Activated naive CD4-positive, alpha-beta T cell treated with anti-CD3 and anti-CD28 coated beads for 36 hours (primary cell): ENCODE measurements around the gene CNDP1. TPM values are rescaled to one million over a fixed set of nuclear protein-coding genes. Genes with fewer than 3 reads are reported as not detected.
A peak's percentile ranks its signal among the peaks of the same experiment; 100 is the strongest.

ENCODE experiments used
- CTCF ChIA-PET: fragments of 350-600 bp; sonication (Branson Sonifier 250); formaldehyde crosslinking; loops from one replicate; lab custom pipeline; 2021; ENCODE audit warnings: antibody characterized with exemption; lab: Charles Lee
- DNase-seq: peaks from one replicate; pipeline ENCODE4 v3.0.0-alpha.2; 2020
- H3K27ac Mint-ChIP-seq: one replicate; pipeline ENCODE4 v1.8.0; 2021; ENCODE audit warnings: mild to moderate bottlenecking, mixed read lengths
- H3K27me3 Mint-ChIP-seq: one replicate; pipeline ENCODE4 v1.8.0; 2021; ENCODE audit warnings: low read depth, mixed read lengths
- H3K36me3 Mint-ChIP-seq: one replicate; pipeline ENCODE4 v1.8.0; 2021; ENCODE audit warnings: low read depth, mixed read lengths
- H3K4me1 Mint-ChIP-seq: one replicate; pipeline ENCODE4 v1.8.0; 2021; ENCODE audit warnings: low read depth, mixed read lengths
- H3K4me3 Mint-ChIP-seq: one replicate; pipeline ENCODE4 v1.8.0; 2021; ENCODE audit warnings: mild to moderate bottlenecking, moderate library complexity, mixed read lengths
- H3K9me3 Mint-ChIP-seq: one replicate; pipeline ENCODE4 v1.8.0; 2021; ENCODE audit warnings: mixed read lengths
- intact Hi-C: fragments of 100-400 bp; cut with micrococcal nuclease; formaldehyde crosslinking; loops from one replicate; pipeline ENCODE4 v1.15.1; 2023
- total RNA-seq, 2 experiments: library from RNA; stranded (reverse); gene quantifications; one replicate each; pipeline ENCODE4 v1.2.3, GENCODE V29; 2021

The CNDP1 gene
- total RNA-seq, 2 experiments from 2014 or later: not detected

DNA sequence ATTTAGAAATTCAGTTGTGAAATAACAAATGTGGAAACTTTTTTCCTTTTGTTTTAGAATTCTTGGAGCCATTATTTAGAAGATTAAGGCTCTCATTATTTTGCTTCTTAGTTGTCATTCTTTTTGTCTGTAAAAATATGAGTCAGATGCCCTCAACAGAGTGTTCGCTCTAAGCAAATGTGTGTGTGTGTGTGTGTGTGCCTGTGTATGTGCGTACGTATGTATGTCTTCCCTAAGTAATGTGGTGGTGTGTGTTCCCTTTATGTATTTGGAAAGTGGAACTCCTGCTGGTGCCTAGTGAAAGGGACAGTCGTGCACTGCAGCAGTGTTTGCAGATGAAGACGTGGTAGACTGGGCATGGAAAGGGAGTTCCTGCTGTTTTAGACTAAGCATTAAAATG lies 90.9 kb downstream of the CNDP1 start:
- no peak overlapping the region for H3K4me3 Mint-ChIP-seq
- intact Hi-C loops: loop anchor here (10.0 kb wide), 1 partner anchor 1100 kb away; no protein-coding TSS in a partner anchor
- DNase-seq: no peak
- CTCF ChIA-PET: no interaction called here
- peaks cover 2% of the 10 kb centered on the region for H3K36me3 Mint-ChIP-seq
- no peaks in the 10 kb centered on the region for H3K9me3 Mint-ChIP-seq
- H3K4me1 Mint-ChIP-seq: peaks cover 6% of the 10 kb centered on the region
- H3K27me3 Mint-ChIP-seq: no peaks in the 10 kb centered on the region
- H3K27ac Mint-ChIP-seq: no peak overlapping the region

DNA sequence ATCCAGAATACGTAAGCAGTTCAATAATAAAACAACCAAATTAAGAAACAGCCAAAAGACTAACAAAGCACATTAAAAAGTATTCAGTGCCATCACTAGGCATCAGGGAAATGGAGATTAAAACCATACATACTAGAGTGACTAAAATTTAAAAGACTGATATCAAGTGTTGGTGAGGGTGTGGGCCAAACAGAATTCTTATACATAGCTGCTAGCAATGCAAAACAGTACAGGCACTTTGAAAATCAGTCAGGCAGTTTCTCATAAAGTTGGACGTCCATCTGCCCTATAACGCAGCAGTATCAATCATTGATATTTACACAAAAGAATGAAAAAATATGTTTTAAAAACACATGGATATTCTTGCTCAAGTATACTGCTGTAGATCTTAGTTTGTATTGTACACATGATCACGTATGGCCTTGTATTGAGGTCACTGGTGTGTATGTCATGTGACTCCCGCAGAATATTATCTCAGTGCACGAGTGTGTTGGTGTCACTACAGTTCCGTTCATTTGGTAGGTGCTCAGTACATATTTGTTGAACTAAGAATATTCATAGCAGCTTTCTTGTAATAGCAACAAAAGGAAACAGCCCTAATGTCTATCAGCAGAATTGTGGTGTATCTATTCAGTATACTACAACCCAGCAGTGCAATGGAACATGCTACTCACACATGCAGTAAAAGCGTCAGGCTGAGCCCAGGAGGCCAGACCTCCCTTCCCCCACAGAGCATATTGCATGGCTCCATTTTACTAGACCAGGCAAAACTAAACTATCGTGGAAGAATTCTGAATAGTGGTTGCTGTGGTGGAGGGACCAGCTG lies 92.0 kb downstream of the CNDP1 start:
- DNase-seq: no peak
- peaks cover 2% of the 10 kb centered on the region for H3K36me3 Mint-ChIP-seq
- intact Hi-C loops: loop anchor here (10.0 kb wide), 1 partner anchor 1099 kb away; no protein-coding TSS in a partner anchor
- no peaks in the 10 kb centered on the region for H3K27me3 Mint-ChIP-seq
- CTCF ChIA-PET: no interaction called here
- no peak overlapping the region for H3K4me3 Mint-ChIP-seq
- peaks cover 17% of the 10 kb centered on the region for H3K4me1 Mint-ChIP-seq
- no peaks in the 10 kb centered on the region for H3K9me3 Mint-ChIP-seq
- no peak overlapping the region for H3K27ac Mint-ChIP-seq

DNA sequence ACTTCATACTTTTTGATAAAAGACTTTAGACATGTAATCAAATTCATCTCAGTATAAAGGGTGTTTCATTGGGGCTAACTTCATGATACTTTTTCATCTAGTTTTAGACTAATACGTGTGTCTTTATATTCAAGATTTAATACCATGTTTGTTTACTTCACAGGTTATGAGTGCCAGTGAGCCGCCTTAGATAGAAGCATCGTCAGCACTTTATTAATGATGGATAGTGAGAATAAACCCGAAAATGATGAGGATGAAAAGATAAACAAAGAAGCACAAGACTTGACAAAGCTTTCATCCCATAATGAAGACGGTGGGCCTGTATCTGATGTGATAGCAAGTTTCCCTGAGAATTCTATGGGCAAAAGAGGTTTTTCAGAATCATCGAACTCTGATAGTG lies 96.5 kb downstream of the CNDP1 start:
- H3K9me3 Mint-ChIP-seq: no peaks in the 10 kb centered on the region
- H3K4me1 Mint-ChIP-seq: peaks cover 47% of the 10 kb centered on the region
- H3K4me3 Mint-ChIP-seq: peak overlapping the region; percentile 64
- H3K27me3 Mint-ChIP-seq: no peaks in the 10 kb centered on the region
- intact Hi-C loops: loop anchor here (1.0 kb wide), 2 partner anchors 8 to 33 kb away; no protein-coding TSS in a partner anchor
- H3K27ac Mint-ChIP-seq: peak overlapping the region; percentile 89
- peaks cover 27% of the 10 kb centered on the region for H3K36me3 Mint-ChIP-seq
- CTCF ChIA-PET: interaction anchor here (1.1 to 1.4 kb wide), 2 partner anchors 21 to 22 kb away, joined by 3 to 4 read pairs; no protein-coding TSS in a partner anchor
- DNase-seq: no peak

DNA sequence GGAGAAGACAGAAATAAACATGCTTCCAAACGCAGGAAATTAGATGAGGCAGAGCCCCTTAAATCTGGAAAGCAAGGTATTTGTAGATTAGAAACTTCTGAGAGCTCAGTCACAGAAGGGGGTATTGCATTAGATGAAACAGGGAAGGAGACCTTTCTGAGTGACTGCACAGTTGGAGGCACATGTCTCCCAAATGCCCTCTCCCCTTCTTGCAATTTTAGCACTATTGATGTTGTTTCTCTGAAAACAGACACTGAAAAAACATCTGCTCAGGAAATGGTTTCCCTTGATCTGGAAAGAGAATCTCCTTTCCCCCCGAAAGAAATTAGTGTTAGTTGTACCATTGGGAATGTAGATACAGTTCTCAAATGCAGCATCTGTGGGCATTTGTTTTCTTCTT lies 96.9 kb downstream of the CNDP1 start:
- intact Hi-C loops: loop anchor here (1.0 kb wide), 2 partner anchors 8 to 33 kb away; no protein-coding TSS in a partner anchor
- Mint-ChIP-seq H3K27ac (peak overlapping the region; percentile 89), H3K4me3 (peak overlapping the region; percentile 64), H3K36me3 (peaks cover 27% of the 10 kb centered on the region), H3K4me1 (peaks cover 46% of the 10 kb centered on the region), H3K9me3 (no peaks in the 10 kb centered on the region), H3K27me3 (no peaks in the 10 kb centered on the region)
- CTCF ChIA-PET: interaction anchor here (0.7 to 1.4 kb wide), 2 partner anchors 7 to 21 kb away, joined by 4 read pairs; no protein-coding TSS in a partner anchor
- no peak for DNase-seq

DNA sequence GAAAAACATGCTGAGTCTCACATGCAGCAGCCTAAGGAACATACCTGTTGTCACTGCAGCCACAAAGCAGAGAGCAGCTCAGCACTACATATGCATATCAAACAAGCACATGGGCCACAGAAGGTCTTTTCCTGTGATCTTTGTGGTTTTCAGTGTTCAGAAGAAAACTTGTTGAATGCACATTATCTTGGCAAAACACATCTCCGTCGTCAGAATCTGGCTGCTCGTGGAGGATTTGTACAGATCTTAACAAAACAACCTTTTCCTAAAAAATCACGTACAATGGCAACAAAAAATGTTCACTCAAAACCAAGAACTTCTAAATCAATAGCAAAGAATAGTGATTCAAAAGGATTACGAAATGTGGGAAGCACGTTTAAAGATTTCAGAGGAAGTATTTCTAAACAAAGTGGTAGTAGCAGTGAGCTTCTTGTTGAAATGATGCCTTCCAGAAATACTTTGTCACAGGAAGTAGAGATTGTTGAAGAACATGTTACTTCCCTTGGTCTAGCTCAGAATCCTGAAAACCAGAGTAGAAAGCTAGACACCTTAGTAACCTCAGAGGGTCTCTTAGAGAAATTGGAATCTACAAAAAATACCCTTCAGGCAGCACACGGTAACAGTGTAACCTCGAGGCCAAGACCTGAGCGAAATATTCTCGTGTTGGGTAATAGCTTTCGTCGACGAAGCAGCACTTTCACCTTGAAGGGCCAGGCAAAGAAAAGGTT lies 97.5 kb downstream of the CNDP1 start:
- peak; percentile 31 for DNase-seq
- Mint-ChIP-seq H3K27ac (peak overlapping the region; percentile 89), H3K27me3 (no peaks in the 10 kb centered on the region), H3K4me3 (peak overlapping the region; percentile 64), H3K36me3 (peaks cover 27% of the 10 kb centered on the region), H3K4me1 (peaks cover 46% of the 10 kb centered on the region), H3K9me3 (no peaks in the 10 kb centered on the region)
- intact Hi-C loops: loop anchor here (1.0 to 2.0 kb wide), 4 partner anchors 8 to 577 kb away; partner anchors contain the start of gene PTGR3
- CTCF ChIA-PET: interaction anchor here (0.6 to 1.4 kb wide), 3 partner anchors 8 to 82 kb away, joined by 4 to 5 read pairs (median 4); no protein-coding TSS in a partner anchor

DNA sequence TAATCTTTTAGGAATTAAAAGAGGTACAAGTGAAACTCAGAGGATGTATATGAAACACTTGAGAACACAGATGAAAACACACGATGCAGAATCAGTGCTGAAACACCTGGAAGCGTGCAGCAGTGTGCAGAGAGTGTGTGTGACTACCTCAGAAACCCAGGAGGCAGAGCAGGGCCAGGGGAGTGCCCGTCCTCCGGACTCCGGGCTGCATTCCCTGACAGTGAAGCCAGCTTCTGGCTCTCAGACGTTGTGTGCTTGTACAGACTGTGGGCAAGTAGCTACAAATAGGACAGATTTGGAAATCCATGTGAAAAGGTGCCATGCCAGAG lies 98.0 kb downstream of the CNDP1 start:
- DNase-seq: no peak
- no peaks in the 10 kb centered on the region for H3K9me3 Mint-ChIP-seq
- peak overlapping the region; percentile 64 for H3K4me3 Mint-ChIP-seq
- H3K4me1 Mint-ChIP-seq: peaks cover 46% of the 10 kb centered on the region
- H3K27me3 Mint-ChIP-seq: no peaks in the 10 kb centered on the region
- peaks cover 27% of the 10 kb centered on the region for H3K36me3 Mint-ChIP-seq
- H3K27ac Mint-ChIP-seq: peak overlapping the region; percentile 89
- CTCF ChIA-PET: interaction anchor here (1.4 kb wide), 1 partner anchor 20 kb away, joined by 4 read pairs; no protein-coding TSS in a partner anchor
- intact Hi-C loops: loop anchor here (2.0 kb wide), 2 partner anchors 438 to 576 kb away; partner anchors contain the start of gene PTGR3

DNA sequence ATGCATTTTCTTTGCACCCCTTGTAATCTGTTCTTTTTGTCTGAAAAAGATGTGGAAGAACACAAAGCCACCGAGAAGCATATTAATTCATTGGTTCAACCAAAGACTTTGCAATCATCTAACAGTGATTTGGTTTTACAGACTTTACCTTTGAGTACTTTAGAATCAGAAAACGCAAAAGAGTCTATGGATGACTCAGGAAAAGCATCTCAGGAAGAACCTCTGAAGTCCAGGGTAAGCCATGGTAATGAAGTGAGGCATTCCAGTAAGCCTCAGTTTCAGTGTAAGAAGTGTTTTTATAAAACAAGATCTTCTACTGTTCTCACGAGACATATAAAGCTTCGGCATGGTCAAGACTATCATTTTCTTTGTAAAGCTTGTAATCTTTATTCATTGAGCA lies 98.6 kb downstream of the CNDP1 start:
- no peaks in the 10 kb centered on the region for H3K27me3 Mint-ChIP-seq
- no peaks in the 10 kb centered on the region for H3K9me3 Mint-ChIP-seq
- DNase-seq: no peak
- peaks cover 27% of the 10 kb centered on the region for H3K36me3 Mint-ChIP-seq
- peaks cover 46% of the 10 kb centered on the region for H3K4me1 Mint-ChIP-seq
- CTCF ChIA-PET: no interaction called here
- intact Hi-C loops: loop anchor here (2.0 kb wide), 2 partner anchors 438 to 576 kb away; partner anchors contain the start of gene PTGR3
- no peak overlapping the region for H3K4me3 Mint-ChIP-seq
- peak overlapping the region; percentile 89 for H3K27ac Mint-ChIP-seq

DNA sequence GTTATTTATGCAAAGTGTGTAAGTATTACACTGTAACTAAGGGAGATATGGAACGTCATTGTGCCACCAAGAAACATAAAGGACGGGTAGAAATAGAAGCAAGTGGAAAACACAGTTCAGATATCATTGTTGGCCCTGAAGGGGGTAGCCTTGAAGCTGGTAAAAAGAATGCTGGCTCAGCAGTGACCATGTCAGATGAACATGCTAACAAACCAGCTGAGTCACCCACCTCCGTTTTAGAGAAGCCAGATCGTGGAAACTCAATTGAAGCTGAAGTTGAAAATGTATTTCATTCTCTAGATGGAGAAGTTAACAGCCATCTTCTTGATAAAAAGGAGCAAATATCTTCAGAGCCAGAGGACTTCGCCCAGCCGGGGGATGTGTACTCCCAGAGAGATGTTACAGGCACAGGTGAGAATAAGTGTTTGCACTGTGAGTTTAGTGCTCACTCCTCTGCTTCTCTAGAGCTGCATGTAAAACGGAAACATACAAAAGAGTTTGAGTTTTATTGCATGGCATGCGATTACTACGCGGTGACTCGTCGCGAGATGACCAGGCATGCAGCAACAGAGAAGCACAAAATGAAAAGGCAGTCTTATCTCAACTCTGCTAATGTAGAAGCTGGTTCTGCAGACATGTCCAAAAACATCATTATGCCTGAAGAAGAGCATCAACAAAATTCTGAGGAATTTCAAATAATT lies 99.5 kb downstream of the CNDP1 start:
- Mint-ChIP-seq H3K27ac (no peak overlapping the region), H3K4me1 (peaks cover 48% of the 10 kb centered on the region), H3K9me3 (no peaks in the 10 kb centered on the region), H3K4me3 (no peak overlapping the region), H3K36me3 (peaks cover 26% of the 10 kb centered on the region), H3K27me3 (no peaks in the 10 kb centered on the region)
- intact Hi-C loops: loop anchor here (2.0 kb wide), 2 partner anchors 437 to 575 kb away; partner anchors contain the start of gene PTGR3
- CTCF ChIA-PET: no interaction called here
- DNase-seq: peak; percentile 24

DNA sequence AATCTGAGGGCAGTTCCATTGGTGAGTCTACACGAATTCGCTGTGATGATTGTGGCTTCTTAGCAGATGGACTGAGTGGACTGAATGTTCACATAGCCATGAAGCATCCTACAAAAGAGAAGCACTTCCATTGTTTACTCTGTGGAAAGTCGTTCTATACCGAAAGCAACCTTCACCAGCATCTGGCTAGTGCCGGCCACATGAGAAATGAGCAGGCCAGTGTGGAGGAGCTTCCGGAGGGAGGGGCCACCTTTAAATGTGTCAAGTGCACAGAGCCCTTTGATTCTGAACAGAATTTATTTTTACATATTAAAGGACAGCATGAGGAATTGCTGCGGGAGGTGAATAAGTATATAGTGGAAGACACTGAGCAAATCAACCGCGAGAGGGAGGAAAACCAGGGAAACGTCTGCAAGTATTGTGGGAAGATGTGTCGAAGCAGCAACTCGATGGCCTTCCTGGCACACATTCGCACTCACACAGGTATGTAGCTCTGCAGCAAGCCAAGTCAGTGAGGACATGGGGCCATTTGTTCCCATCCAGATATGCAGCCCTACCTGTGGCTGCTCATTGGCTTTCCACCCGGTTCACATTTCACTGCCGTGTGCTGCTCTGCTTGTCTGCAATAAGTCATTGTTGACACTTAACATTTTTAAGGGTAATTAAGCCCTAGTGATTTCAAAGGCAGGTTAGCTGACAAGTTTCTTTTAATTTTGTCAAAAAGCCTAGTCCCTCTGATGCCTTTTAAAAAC lies 101.1 kb downstream of the CNDP1 start:
- Mint-ChIP-seq H3K27me3 (no peaks in the 10 kb centered on the region), H3K36me3 (peaks cover 25% of the 10 kb centered on the region), H3K4me3 (no peak overlapping the region), H3K9me3 (no peaks in the 10 kb centered on the region), H3K4me1 (peaks cover 46% of the 10 kb centered on the region), H3K27ac (no peak overlapping the region)
- intact Hi-C loops: no loop called here
- no peak for DNase-seq
- CTCF ChIA-PET: interaction anchor here (0.6 kb wide), 1 partner anchor 40 kb away, joined by 3 read pairs; no protein-coding TSS in a partner anchor
